CD4-positive, alpha-beta T cell (primary cell): ENCODE results near the gene TPRN. TPM values are rescaled to one million over a fixed set of nuclear protein-coding genes. Genes with fewer than 3 reads are reported as not detected.

ENCODE experiments used
- ATAC-seq: fragments of 200-7000 bp; cut with Tn5 transposase; one replicate; pipeline ENCODE4 v1.10.0; 2022; ENCODE audit warnings: mild to moderate bottlenecking; ENCODE audit not compliant: poor library complexity
- CTCF ChIA-PET: fragments of 350-600 bp; sonication (Branson Sonifier 250); formaldehyde crosslinking; loops from one replicate; lab custom pipeline; 2021; ENCODE audit warnings: antibody characterized with exemption, inconsistent platforms; lab: Charles Lee
- POLR2A ChIA-PET: fragments of 350-600 bp; sonication (Branson Sonifier 250); formaldehyde crosslinking; loops from one replicate; lab custom pipeline; 2021; ENCODE audit warnings: antibody characterized with exemption, inconsistent platforms; lab: Charles Lee
- DNase-seq, 14 experiments: peaks; one replicate each; pipeline ENCODE4 v3.0.0-alpha.2; 2013 to 2020; ENCODE audit warnings: mixed read lengths in 2 of 14
- H3K27ac ChIP-seq, 2 donors: one replicate each; pipeline versions ENCODE4 v1.5.1 to v1.7.0; 2013; ENCODE audit warnings: low read length in 2 of 2, low read depth in 1 of 2, mild to moderate bottlenecking in 1 of 2
- H3K27me3 ChIP-seq, 2 experiments: 1 replicate in 1 of 2; 2 replicates in 1 of 2; pipeline versions ENCODE4 v1.6.1 to v1.7.0; 2013; ENCODE audit warnings: low read length in 2 of 2, control low read depth in 1 of 2, mild to moderate bottlenecking in 1 of 2, moderate library complexity in 1 of 2; ENCODE audit not compliant: insufficient read depth in 2 of 2, control insufficient read depth in 1 of 2
- H3K36me3 ChIP-seq: one replicate; pipeline ENCODE4 v1.6.1; 2013; ENCODE audit warnings: low read length, control low read depth; ENCODE audit not compliant: insufficient read depth
- H3K4me1 ChIP-seq: one replicate; pipeline ENCODE4 v1.6.1; 2013; ENCODE audit warnings: low read length, control low read depth; ENCODE audit not compliant: insufficient read depth
- H3K4me3 ChIP-seq: one replicate; pipeline ENCODE4 v1.5.1; 2013; ENCODE audit warnings: mild to moderate bottlenecking, low read length, moderate library complexity
- H3K9me3 ChIP-seq, 2 experiments: 1 replicate in 1 of 2; 2 replicates in 1 of 2; pipeline versions ENCODE4 v1.6.1 to v1.7.0; 2013; ENCODE audit warnings: low read length in 2 of 2, mild to moderate bottlenecking in 2 of 2, control low read depth in 1 of 2, moderate library complexity in 1 of 2; ENCODE audit not compliant: control insufficient read depth in 1 of 2, insufficient read depth in 1 of 2
- H3K27ac Mint-ChIP-seq: one replicate; pipeline ENCODE4 v1.8.0; 2020; ENCODE audit warnings: mixed read lengths
- H3K27me3 Mint-ChIP-seq: one replicate; pipeline ENCODE4 v1.8.0; 2021; ENCODE audit warnings: mixed read lengths
- H3K36me3 Mint-ChIP-seq: one replicate; pipeline ENCODE4 v1.8.0; 2021; ENCODE audit warnings: low read depth, mixed read lengths
- H3K4me1 Mint-ChIP-seq: one replicate; pipeline ENCODE4 v1.8.0; 2021; ENCODE audit warnings: low read depth, mixed read lengths
- H3K4me3 Mint-ChIP-seq: one replicate; pipeline ENCODE4 v1.8.0; 2020; ENCODE audit warnings: mild to moderate bottlenecking, mixed read lengths
- H3K9me3 Mint-ChIP-seq: one replicate; pipeline ENCODE4 v1.8.0; 2020; ENCODE audit warnings: mixed read lengths
- intact Hi-C, 2 experiments: fragments of 100-400 bp; cut with DNase I in 1 of 2; cut with micrococcal nuclease in 1 of 2; formaldehyde crosslinking; loops; one replicate each; pipeline versions ENCODE4 v1.15.1 to v1.9.0; 2023 to 2025; cut with DNase I, micrococcal nuclease
- total RNA-seq, 174 experiments: library from RNA in 2 of 174; stranded (reverse) in 2 of 174; gene quantifications; one replicate each; pipeline ENCODE4 v1.2.3 and lab custom pipeline; 2021 to 2026
- TF ChIP-seq, protein P1 (sequence below): fragments of 200-600 bp; IDR thresholded peaks from one replicate; pipeline ENCODE4 v1.8.0; 2022; ENCODE audit warnings: antibody characterized with exemption, mild to moderate bottlenecking

Gene TPRN
- total RNA-seq, 2 experiments from 2014 or later: 6.1 to 8.6 TPM

DNA sequence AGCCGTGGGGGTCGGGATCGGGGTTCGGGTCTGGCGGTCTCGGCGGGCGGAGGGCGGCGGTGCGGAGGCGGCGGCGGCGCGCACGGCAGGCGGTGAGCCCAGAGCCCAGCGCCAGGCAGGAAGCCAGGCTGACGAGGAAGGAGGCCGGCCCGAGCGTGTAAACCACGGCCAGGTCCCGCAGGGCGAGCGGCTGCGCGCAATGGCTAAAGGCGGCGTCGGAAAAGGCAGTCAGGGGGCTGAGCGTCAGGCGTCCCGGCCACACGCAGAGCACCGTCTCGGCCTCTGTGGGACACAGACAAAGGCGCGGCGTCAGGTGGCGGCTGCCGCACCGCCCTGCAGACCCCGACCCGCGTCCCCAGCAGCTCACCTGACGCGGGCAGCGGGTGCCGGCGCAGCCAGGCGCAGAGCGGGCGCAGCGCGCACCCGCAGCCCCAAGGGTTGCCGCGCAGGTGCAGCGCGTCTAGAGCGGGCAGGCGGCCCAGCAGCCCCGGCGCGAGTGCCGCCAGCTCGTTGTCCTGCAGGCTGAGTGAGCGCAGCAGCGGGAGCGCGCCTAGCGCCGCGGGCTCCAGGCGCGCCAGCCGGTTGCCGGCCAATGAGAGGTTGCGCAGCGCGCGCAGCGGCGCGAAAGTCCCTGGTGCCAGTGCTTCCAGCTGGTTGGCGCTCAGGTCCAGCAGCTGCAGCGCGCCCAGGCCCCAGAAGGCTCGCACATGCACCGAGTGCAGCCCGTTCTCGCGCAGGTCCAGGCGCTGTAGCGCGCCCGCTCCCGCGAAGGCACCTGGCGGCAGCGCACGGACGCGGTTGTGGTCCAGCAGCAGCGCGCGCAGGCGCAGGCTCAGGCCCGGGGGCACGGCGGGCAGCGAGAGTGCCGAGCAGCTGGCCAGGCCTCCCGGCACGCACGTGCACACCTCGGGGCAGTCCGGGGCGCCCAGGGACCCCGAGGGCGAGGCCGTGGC, 31.4 kb downstream of the TPRN start:
- Mint-ChIP-seq H3K36me3 (no peaks in the 10 kb centered on the region), H3K4me3 (peak overlapping the region; percentile 38), H3K9me3 (no peaks in the 10 kb centered on the region), H3K27me3 (peaks cover 36% of the 10 kb centered on the region), H3K27ac (no peak overlapping the region), H3K4me1 (no peaks in the 10 kb centered on the region)
- no peaks in the 10 kb centered on the region for H3K36me3 ChIP-seq
- H3K4me3 ChIP-seq: no peak overlapping the region
- H3K27ac ChIP-seq: no peak overlapping the region
- intact Hi-C loops: no loop called here
- ChIA-PET CTCF (no interaction called here), POLR2A (no interaction called here)
- H3K4me1 ChIP-seq: peaks cover 12% of the 10 kb centered on the region
- H3K9me3 ChIP-seq: peaks cover 0 to 48% of the 10 kb centered on the region in 2 experiments
- TF ChIP-seq, protein P1, sequence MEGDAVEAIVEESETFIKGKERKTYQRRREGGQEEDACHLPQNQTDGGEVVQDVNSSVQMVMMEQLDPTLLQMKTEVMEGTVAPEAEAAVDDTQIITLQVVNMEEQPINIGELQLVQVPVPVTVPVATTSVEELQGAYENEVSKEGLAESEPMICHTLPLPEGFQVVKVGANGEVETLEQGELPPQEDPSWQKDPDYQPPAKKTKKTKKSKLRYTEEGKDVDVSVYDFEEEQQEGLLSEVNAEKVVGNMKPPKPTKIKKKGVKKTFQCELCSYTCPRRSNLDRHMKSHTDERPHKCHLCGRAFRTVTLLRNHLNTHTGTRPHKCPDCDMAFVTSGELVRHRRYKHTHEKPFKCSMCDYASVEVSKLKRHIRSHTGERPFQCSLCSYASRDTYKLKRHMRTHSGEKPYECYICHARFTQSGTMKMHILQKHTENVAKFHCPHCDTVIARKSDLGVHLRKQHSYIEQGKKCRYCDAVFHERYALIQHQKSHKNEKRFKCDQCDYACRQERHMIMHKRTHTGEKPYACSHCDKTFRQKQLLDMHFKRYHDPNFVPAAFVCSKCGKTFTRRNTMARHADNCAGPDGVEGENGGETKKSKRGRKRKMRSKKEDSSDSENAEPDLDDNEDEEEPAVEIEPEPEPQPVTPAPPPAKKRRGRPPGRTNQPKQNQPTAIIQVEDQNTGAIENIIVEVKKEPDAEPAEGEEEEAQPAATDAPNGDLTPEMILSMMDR: no peak
- peak in 1 of 14 experiments; percentile 38 for DNase-seq
- peaks cover 70 to 84% of the 10 kb centered on the region in 2 experiments for H3K27me3 ChIP-seq
- ATAC-seq: peak; percentile 34

DNA sequence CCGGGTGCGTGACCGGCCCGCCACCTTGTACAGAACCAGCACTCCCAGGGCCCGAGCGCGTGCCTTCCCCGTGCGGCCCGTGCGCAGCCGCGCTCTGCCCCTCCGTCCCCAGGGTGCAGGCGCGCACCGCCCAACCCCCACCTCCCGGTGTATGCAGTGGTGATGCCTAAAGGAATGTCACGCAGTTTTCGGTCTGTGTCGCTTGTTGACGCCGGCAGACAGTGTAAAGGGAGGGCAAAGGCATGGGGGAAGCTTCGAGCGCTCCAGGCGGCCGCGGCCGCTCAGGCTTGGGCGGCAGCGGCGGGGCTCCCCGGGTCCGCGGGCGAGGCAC, 32.0 kb downstream of the TPRN start:
- Mint-ChIP-seq H3K27ac (no peak overlapping the region), H3K4me3 (no peak overlapping the region), H3K36me3 (no peaks in the 10 kb centered on the region), H3K27me3 (peaks cover 39% of the 10 kb centered on the region), H3K4me1 (no peaks in the 10 kb centered on the region), H3K9me3 (no peaks in the 10 kb centered on the region)
- POLR2A ChIA-PET: no interaction called here
- DNase-seq (no peak), ATAC-seq (peak; percentile 26)
- intact Hi-C loops: no loop called here
- Histone ChIP-seq H3K27ac (no peak overlapping the region), H3K4me3 (no peak overlapping the region), H3K4me1 (peaks cover 8% of the 10 kb centered on the region), H3K36me3 (no peaks in the 10 kb centered on the region), H3K27me3 (peaks cover 73 to 86% of the 10 kb centered on the region in 2 experiments), H3K9me3 (peaks cover 0 to 48% of the 10 kb centered on the region in 2 experiments)
- TF ChIP-seq, protein P1: no peak
- CTCF ChIA-PET: no interaction called here

DNA sequence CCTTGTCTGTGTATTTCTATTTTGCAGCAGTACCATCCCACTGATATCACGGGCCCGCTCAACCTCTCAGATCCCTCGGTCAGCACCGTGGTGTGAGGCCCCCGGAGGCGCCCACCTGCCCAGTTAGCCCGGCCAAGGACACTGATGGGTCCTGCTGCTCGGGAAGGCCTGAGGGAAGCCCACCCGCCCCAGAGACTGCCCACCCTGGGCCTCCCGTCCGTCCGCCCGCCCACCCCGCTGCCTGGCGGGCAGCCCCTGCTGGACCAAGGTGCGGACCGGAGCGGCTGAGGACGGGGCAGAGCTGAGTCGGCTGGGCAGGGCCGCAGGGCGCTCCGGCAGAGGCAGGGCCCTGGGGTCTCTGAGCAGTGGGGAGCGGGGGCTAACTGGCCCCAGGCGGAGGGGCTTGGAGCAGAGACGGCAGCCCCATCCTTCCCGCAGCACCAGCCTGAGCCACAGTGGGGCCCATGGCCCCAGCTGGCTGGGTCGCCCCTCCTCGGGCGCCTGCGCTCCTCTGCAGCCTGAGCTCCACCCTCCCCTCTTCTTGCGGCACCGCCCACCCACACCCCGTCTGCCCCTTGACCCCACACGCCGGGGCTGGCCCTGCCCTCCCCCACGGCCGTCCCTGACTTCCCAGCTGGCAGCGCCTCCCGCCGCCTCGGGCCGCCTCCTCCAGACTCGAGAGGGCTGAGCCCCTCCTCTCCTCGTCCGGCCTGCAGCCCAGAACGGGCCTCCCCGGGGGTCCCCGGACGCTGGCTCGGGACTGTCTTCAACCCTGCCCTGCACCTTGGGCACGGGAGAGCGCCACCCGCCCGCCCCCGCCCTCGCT, 32.6 kb downstream of the TPRN start:
- H3K4me1 Mint-ChIP-seq: no peaks in the 10 kb centered on the region
- Histone ChIP-seq H3K9me3 (peaks cover 0 to 48% of the 10 kb centered on the region in 2 experiments), H3K27ac (no peak overlapping the region), H3K4me3 (no peak overlapping the region), H3K27me3 (peaks cover 70 to 83% of the 10 kb centered on the region in 2 experiments), H3K4me1 (peaks cover 8% of the 10 kb centered on the region), H3K36me3 (no peaks in the 10 kb centered on the region)
- H3K4me3 Mint-ChIP-seq: no peak overlapping the region
- ChIA-PET POLR2A (no interaction called here), CTCF (no interaction called here)
- intact Hi-C loops: no loop called here
- H3K27me3 Mint-ChIP-seq: peaks cover 45% of the 10 kb centered on the region
- no peak overlapping the region for H3K27ac Mint-ChIP-seq
- TF ChIP-seq, protein P1: no peak
- H3K9me3 Mint-ChIP-seq: no peaks in the 10 kb centered on the region
- ATAC-seq (peak; percentile 24), DNase-seq (no peak)
- H3K36me3 Mint-ChIP-seq: no peaks in the 10 kb centered on the region
